ENCODE measurements around the gene PEAR1.

DNA sequence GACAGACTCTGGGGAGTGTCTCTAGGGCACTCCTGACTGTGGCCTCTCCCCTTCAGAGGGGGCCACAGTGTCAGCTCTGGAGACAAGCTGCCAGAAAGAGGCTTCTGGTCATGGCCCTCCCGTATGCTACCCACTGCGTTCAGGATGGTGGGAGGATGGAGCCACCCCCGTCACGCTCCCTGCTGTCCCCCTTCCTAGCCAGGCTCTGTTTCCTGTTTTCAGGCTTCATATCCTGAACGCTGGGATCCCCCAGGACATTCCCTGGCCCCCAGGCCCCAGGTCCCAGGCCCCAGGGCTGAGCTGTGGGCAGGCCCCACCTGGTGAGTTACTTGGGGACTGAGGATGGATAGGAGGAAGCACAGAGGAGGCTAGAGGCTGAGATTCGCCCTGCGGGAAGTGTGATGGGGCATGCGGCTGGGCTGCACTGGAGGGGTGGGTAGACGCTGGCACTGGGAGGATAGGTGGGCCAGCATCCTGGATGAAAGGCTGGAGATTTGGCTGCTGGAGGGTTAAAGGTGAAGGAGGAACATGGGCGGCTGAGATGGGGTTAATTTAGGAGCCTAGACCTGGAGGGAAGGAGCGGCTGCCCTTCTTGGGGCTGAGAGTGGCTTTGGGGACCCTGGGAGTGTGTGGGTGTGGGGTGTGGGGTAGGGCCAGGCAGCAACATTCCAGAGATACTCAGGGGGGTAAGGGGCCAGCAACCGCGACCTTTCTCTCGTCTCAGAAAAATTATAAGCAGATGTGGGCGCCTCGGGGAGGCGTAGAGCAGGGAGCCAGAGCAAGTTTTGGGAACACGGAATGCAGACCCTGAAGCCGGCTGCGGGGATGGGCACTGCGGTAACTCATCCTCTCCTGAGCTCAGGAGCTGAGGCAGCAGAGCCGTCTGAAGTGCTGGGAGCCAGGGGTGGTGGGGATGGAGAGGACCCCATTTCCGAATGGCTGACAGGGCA, 8.7 kb downstream of the PEAR1 start:
- no peak for TF ChIP-seq CTCF (conservative IDR thresholded peaks at IDR 0.05 in 1 of 2, IDR thresholded peaks at IDR 0.05 in 1 of 2; ENCODE audit: low read depth in 1 of 2, low read length in 2 of 2)
- no peak for TF ChIP-seq EZH2 (IDR thresholded peaks at IDR 0.05; ENCODE audit: low read length, missing control alignments)

All from fibroblast of lung (primary cell).